ENCODE results near the gene DTNA.

Gene DTNA

DNA sequence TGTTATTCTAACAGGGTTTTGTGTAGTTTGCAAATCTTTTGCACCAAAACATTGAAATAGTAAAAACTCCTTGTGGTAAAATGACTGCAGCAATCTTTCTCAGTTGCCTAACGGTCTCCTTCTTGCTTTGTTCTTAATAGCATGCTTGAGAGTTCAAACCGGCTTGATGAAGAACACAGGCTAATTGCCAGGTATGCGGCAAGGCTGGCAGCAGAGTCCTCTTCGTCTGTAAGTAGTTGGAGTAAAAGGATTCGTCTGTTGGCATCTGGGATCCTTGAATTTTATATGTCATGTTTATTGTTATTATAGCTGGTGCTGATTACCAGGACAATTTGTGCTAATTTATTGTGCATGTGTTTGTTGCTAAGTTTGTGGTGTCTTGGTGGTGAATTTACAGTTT lies 138.1 kb downstream of the DTNA start:
- Histone ChIP-seq H3K4me1 (ENCODE audit: control insufficient read depth, insufficient read depth, low read length) (no peaks in the 10 kb centered on the region), H3K9ac (ENCODE audit: low read length in 2 of 2) (no peak overlapping the region), H3K4me3 (ENCODE audit: low read length in 2 of 2) (no peak overlapping the region), H3K27ac (ENCODE audit: low read length) (no peak overlapping the region), H3K36me3 (ENCODE audit: control insufficient read depth in 2 of 2, insufficient read depth in 2 of 2, low read length in 2 of 2) (peaks cover 16 to 19% of the 10 kb centered on the region in 2 donors), H3K9me3 (ENCODE audit: control insufficient read depth in 2 of 2, low read length in 2 of 2) (no peaks in the 10 kb centered on the region), H3K27me3 (ENCODE audit: control insufficient read depth in 1 of 2, insufficient read depth in 2 of 2, low read length in 2 of 2) (no peaks in the 10 kb centered on the region)

DNA sequence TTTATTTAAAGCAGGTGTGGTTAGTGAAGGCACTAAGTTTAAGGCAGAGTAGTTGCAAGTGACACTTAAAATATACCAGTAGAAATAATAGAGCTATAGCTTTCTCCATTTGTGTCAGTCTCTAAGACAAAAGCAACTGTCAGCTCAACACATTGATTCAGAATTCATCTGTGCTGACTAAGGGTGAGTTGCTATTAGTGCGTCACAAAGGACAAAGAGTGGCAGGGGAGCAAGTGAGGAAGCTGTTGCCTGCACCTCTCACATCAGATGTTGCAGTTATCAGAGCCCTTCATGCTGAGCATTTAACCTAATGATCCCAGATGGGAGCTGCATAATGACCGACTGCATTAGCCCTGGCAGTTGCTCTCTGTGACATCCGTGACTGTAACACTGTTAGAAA lies 138.6 kb downstream of the DTNA start:
- H3K36me3 ChIP-seq (ENCODE audit: control insufficient read depth in 2 of 2, insufficient read depth in 2 of 2, low read length in 2 of 2) = peaks cover 16 to 19% of the 10 kb centered on the region in 2 donors
- H3K9me3 ChIP-seq (ENCODE audit: control insufficient read depth in 2 of 2, low read length in 2 of 2) = no peaks in the 10 kb centered on the region
- no peak overlapping the region for H3K4me3 ChIP-seq (ENCODE audit: low read length in 2 of 2)
- H3K27ac ChIP-seq (ENCODE audit: low read length) = no peak overlapping the region
- H3K4me1 ChIP-seq (ENCODE audit: control insufficient read depth, insufficient read depth, low read length) = no peaks in the 10 kb centered on the region
- no peaks in the 10 kb centered on the region for H3K27me3 ChIP-seq (ENCODE audit: control insufficient read depth in 1 of 2, insufficient read depth in 2 of 2, low read length in 2 of 2)
- H3K9ac ChIP-seq (ENCODE audit: low read length in 2 of 2) = no peak overlapping the region

DNA sequence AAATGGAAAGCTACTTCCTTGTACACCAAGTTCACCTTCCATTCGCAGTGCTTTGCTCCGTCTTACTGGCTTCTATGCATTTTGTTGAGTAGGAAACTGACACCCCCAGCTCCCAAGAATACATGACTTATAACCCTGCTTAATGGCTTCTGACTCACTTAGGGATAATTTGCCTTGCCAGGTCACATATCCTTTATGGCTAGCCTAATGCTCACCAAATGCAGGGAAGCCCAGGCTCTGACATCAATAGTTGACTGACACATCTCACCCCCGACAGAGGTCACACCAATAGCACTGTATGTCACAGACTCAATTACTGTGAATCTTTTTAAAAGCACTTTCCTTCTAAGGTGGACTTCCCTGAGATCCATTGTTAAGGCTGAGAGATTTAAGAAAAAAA lies 147.2 kb downstream of the DTNA start:
- Histone ChIP-seq H3K4me3 (ENCODE audit: low read length in 2 of 2) (no peak overlapping the region), H3K36me3 (ENCODE audit: control insufficient read depth in 2 of 2, insufficient read depth in 2 of 2, low read length in 2 of 2) (peaks cover 14 to 18% of the 10 kb centered on the region in 2 donors)

DNA sequence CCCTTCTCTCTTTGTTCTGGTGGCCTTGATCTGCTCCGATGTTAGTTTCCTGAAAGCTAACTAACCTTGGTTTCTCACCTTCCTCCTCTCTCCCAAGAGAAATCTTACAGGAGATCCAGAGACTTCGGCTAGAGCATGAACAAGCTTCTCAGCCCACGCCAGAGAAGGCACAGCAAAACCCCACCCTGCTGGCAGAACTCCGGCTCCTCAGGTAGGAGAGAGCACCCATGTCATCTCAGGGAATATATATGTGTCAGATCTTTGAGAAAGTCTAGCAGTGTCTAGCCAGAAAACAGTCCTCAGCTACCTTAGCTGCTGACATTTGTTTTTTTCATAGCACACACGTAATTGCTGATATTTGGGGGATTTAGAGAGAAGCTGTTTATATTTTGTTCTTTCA lies 148.1 kb downstream of the DTNA start:
- Histone ChIP-seq H3K27ac (ENCODE audit: low read length) (no peak overlapping the region), H3K36me3 (ENCODE audit: control insufficient read depth in 2 of 2, insufficient read depth in 2 of 2, low read length in 2 of 2) (peaks cover 14 to 17% of the 10 kb centered on the region in 2 donors), H3K9ac (ENCODE audit: low read length in 2 of 2) (no peak overlapping the region), H3K9me3 (ENCODE audit: control insufficient read depth in 2 of 2, low read length in 2 of 2) (no peaks in the 10 kb centered on the region), H3K27me3 (ENCODE audit: control insufficient read depth in 1 of 2, insufficient read depth in 2 of 2, low read length in 2 of 2) (no peaks in the 10 kb centered on the region), H3K4me1 (ENCODE audit: control insufficient read depth, insufficient read depth, low read length) (no peaks in the 10 kb centered on the region), H3K4me3 (ENCODE audit: low read length in 2 of 2) (no peak overlapping the region)

More for the DNA sequence above, 147.2 kb downstream of the DTNA start:
- Histone ChIP-seq H3K27ac (ENCODE audit: low read length) (no peak overlapping the region), H3K9me3 (ENCODE audit: control insufficient read depth in 2 of 2, low read length in 2 of 2) (no peaks in the 10 kb centered on the region), H3K27me3 (ENCODE audit: control insufficient read depth in 1 of 2, insufficient read depth in 2 of 2, low read length in 2 of 2) (no peaks in the 10 kb centered on the region), H3K4me1 (ENCODE audit: control insufficient read depth, insufficient read depth, low read length) (no peaks in the 10 kb centered on the region), H3K9ac (ENCODE audit: low read length in 2 of 2) (no peak overlapping the region)

DNA sequence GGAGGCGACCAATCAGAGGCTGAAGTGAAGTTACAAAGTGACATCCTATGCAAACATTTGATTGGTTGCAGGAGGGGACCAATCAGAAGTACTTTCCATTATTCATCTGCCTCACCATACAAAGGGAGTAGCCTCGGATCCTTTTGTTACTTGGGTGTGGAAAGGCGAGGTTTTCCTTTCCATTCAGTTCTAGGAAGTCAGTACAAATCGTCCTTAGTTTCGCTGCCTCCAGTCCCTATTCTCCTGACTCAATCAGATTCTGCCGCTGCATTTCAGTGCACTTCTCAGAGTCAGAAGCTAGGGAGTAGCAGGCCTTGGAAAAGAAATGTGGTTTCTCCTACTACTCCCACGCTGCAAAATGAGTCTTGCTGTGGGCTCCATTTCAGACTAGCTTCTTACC lies 149.4 kb downstream of the DTNA start:
- no peaks in the 10 kb centered on the region for H3K4me1 ChIP-seq (ENCODE audit: control insufficient read depth, insufficient read depth, low read length)
- H3K9me3 ChIP-seq (ENCODE audit: control insufficient read depth in 2 of 2, low read length in 2 of 2) = no peaks in the 10 kb centered on the region
- no peak overlapping the region for H3K27ac ChIP-seq (ENCODE audit: low read length)
- no peak overlapping the region for H3K4me3 ChIP-seq (ENCODE audit: low read length in 2 of 2)
- no peaks in the 10 kb centered on the region for H3K27me3 ChIP-seq (ENCODE audit: control insufficient read depth in 1 of 2, insufficient read depth in 2 of 2, low read length in 2 of 2)
- H3K9ac ChIP-seq (ENCODE audit: low read length in 2 of 2) = no peak overlapping the region
- H3K36me3 ChIP-seq (ENCODE audit: control insufficient read depth in 2 of 2, insufficient read depth in 2 of 2, low read length in 2 of 2) = peaks cover 17 to 19% of the 10 kb centered on the region in 2 donors

DNA sequence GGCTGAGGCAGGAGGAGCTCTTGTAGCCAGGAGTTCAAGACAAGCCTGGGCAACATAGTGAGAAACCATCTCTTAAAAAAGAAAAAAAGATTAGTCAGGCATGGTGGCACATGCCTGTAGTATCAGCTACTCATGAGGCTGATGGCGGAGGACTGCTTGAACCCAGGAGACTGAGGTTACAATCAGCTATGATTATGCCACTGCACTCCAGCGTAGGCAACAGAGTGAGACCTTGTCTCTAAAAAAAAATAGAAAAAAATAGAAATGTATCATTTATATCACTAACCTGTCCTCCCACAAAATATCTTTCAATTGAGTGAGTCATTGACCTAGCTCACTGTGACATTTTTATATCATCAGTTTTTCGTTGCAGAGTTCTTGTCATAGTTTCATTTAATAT lies 152.5 kb downstream of the DTNA start:
- H3K4me1 ChIP-seq (ENCODE audit: control insufficient read depth, insufficient read depth, low read length) = no peaks in the 10 kb centered on the region
- H3K9ac ChIP-seq (ENCODE audit: low read length in 2 of 2) = no peak overlapping the region
- H3K27ac ChIP-seq (ENCODE audit: low read length) = no peak overlapping the region

DNA sequence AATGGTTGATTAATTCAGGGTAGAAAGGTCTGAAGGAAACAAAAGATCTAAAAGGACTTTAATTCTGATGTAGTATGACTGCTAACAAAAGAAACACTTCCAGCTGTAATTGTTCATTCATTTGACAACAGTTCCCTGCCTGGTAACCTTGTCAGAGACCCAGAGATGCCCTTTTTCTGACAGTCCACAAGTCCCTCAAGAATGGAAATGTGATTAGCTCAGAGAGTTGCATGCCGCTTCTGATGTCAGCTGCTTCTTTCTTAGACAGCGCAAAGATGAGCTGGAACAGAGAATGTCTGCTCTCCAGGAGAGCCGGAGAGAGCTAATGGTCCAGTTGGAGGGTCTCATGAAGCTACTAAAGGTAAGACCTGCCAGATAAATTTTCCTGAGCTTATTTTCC lies 153.6 kb downstream of the DTNA start:
- H3K27ac ChIP-seq (ENCODE audit: low read length) = no peak overlapping the region
- H3K36me3 ChIP-seq (ENCODE audit: control insufficient read depth in 2 of 2, insufficient read depth in 2 of 2, low read length in 2 of 2) = peaks cover 14 to 16% of the 10 kb centered on the region in 2 donors
- no peaks in the 10 kb centered on the region for H3K9me3 ChIP-seq (ENCODE audit: control insufficient read depth in 2 of 2, low read length in 2 of 2)
- no peaks in the 10 kb centered on the region for H3K4me1 ChIP-seq (ENCODE audit: control insufficient read depth, insufficient read depth, low read length)
- no peak overlapping the region for H3K9ac ChIP-seq (ENCODE audit: low read length in 2 of 2)
- no peaks in the 10 kb centered on the region for H3K27me3 ChIP-seq (ENCODE audit: control insufficient read depth in 1 of 2, insufficient read depth in 2 of 2, low read length in 2 of 2)
- H3K4me3 ChIP-seq (ENCODE audit: low read length in 2 of 2) = no peak overlapping the region

More for the DNA sequence above, 152.5 kb downstream of the DTNA start:
- H3K36me3 ChIP-seq (ENCODE audit: control insufficient read depth in 2 of 2, insufficient read depth in 2 of 2, low read length in 2 of 2) = peaks cover 16 to 19% of the 10 kb centered on the region in 2 donors
- no peaks in the 10 kb centered on the region for H3K9me3 ChIP-seq (ENCODE audit: control insufficient read depth in 2 of 2, low read length in 2 of 2)
- H3K4me3 ChIP-seq (ENCODE audit: low read length in 2 of 2) = no peak overlapping the region
- H3K27me3 ChIP-seq (ENCODE audit: control insufficient read depth in 1 of 2, insufficient read depth in 2 of 2, low read length in 2 of 2) = no peaks in the 10 kb centered on the region

DNA sequence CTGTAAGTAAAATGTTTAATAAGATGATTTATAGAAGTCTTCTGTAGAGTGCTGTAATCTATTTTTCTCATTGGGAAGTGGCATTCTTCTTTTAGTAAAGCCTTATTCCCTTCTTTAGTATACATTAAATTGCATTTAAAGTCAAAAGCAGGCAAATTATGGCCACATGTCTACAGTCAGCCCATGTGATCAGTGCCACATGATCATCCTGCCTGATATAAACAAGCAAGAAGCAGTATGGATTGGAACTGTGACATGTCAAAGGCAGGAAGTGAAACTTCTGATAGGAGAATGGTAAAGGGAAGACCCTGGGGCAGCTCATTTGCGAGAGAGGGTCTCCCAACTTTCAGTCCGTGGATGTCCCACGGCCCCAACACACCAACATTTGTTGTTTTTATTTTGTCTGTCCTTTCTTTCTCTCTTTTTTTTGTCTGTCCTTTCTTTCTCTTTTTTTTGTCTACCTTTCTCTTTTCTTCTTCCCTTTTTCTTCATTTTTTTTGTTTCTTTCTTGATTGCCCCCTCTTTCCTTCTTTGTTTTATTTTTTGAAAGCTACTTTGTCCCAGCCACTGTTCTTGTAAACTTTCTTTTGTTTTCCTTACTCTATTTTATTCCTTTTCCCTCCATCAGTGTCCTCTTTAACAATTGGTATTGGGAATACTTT lies 154.9 kb downstream of the DTNA start:
- Histone ChIP-seq H3K27me3 (ENCODE audit: control insufficient read depth in 1 of 2, insufficient read depth in 2 of 2, low read length in 2 of 2) (no peaks in the 10 kb centered on the region), H3K4me3 (ENCODE audit: low read length in 2 of 2) (no peak overlapping the region), H3K9ac (ENCODE audit: low read length in 2 of 2) (no peak overlapping the region), H3K36me3 (ENCODE audit: control insufficient read depth in 2 of 2, insufficient read depth in 2 of 2, low read length in 2 of 2) (peaks cover 9 to 11% of the 10 kb centered on the region in 2 donors), H3K27ac (ENCODE audit: low read length) (no peak overlapping the region), H3K4me1 (ENCODE audit: control insufficient read depth, insufficient read depth, low read length) (no peaks in the 10 kb centered on the region), H3K9me3 (ENCODE audit: control insufficient read depth in 2 of 2, low read length in 2 of 2) (no peaks in the 10 kb centered on the region)

DNA sequence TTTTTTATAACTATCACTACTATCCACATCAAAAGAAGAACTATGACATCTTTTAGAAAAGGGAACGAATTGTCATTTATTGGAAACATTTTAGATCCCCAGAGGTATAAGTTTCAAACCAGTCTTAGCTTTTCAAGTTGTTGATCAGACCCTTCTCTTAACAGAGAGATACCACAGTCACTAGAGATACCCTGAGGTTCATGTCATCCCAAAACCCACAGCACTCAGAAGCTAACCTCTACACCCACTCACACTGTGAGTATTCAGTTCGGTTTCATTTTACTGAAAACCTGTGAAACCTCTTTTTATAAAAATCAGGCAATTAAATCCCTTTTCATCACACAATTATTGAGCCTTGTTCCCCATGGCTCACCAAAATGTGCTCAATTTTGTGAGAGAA lies 156.2 kb downstream of the DTNA start:
- Histone ChIP-seq H3K36me3 (ENCODE audit: control insufficient read depth in 2 of 2, insufficient read depth in 2 of 2, low read length in 2 of 2) (peaks cover 6 to 11% of the 10 kb centered on the region in 2 donors), H3K27me3 (ENCODE audit: control insufficient read depth in 1 of 2, insufficient read depth in 2 of 2, low read length in 2 of 2) (no peaks in the 10 kb centered on the region), H3K9me3 (ENCODE audit: control insufficient read depth in 2 of 2, low read length in 2 of 2) (no peaks in the 10 kb centered on the region), H3K9ac (ENCODE audit: low read length in 2 of 2) (no peak overlapping the region), H3K4me3 (ENCODE audit: low read length in 2 of 2) (no peak overlapping the region), H3K4me1 (ENCODE audit: control insufficient read depth, insufficient read depth, low read length) (no peaks in the 10 kb centered on the region), H3K27ac (ENCODE audit: low read length) (no peak overlapping the region)

DNA sequence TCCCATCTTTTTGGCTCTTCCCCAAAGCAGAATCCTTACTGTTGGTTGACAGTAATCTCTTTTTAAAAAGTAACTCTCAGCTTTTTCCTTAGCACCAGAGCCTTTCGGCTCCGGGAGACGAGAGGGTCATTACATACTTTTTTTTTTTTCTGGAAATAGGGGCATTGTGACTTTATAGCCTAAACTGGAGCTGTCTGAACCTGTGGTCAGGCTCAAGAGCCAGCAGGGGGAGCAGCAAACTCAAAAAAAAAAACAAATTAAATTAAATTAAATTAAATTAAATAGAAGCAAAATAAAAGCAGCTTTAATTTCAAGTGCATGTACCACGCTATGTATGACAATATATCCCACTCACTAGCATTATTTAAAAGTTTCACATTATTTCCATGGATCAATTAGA lies 156.6 kb downstream of the DTNA start:
- Histone ChIP-seq H3K4me3 (ENCODE audit: low read length in 2 of 2) (no peak overlapping the region), H3K27me3 (ENCODE audit: control insufficient read depth in 1 of 2, insufficient read depth in 2 of 2, low read length in 2 of 2) (no peaks in the 10 kb centered on the region), H3K4me1 (ENCODE audit: control insufficient read depth, insufficient read depth, low read length) (no peaks in the 10 kb centered on the region), H3K36me3 (ENCODE audit: control insufficient read depth in 2 of 2, insufficient read depth in 2 of 2, low read length in 2 of 2) (peaks cover 11 to 12% of the 10 kb centered on the region in 2 donors), H3K27ac (ENCODE audit: low read length) (no peak overlapping the region), H3K9ac (ENCODE audit: low read length in 2 of 2) (no peak overlapping the region), H3K9me3 (ENCODE audit: control insufficient read depth in 2 of 2, low read length in 2 of 2) (no peaks in the 10 kb centered on the region)

DNA sequence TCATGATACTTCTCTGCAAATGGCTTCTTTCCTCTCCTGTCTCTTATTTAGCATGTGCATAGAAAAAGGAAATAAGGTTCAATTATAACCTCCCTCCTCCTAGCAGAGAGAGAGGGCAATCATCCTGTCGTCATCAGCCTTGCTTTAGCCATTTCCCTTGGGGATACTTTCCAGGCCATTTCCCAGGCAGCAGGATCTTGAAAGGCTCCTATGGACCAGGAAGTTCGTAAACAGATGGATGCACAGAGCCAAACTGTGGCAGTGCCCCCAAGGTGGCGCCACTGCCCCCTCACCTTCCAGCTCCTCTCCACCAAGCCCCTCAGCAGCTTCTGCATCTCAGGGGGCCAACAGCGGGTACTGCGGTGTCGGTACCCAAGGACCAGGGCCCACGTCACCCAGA lies 157.4 kb downstream of the DTNA start:
- H3K27me3 ChIP-seq (ENCODE audit: control insufficient read depth in 1 of 2, insufficient read depth in 2 of 2, low read length in 2 of 2) = no peaks in the 10 kb centered on the region
- no peaks in the 10 kb centered on the region for H3K4me1 ChIP-seq (ENCODE audit: control insufficient read depth, insufficient read depth, low read length)
- H3K36me3 ChIP-seq (ENCODE audit: control insufficient read depth in 2 of 2, insufficient read depth in 2 of 2, low read length in 2 of 2) = peaks cover 11 to 12% of the 10 kb centered on the region in 2 donors
- H3K9ac ChIP-seq (ENCODE audit: low read length in 2 of 2) = no peak overlapping the region
- H3K9me3 ChIP-seq (ENCODE audit: control insufficient read depth in 2 of 2, low read length in 2 of 2) = no peaks in the 10 kb centered on the region
- no peak overlapping the region for H3K4me3 ChIP-seq (ENCODE audit: low read length in 2 of 2)
- no peak overlapping the region for H3K27ac ChIP-seq (ENCODE audit: low read length)
